ENCODE data around the gene JAK3. TPM values are rescaled to one million over a fixed set of nuclear protein-coding genes. Genes with fewer than 3 reads are reported as not detected.
"Not testable (repeated sequence)": the region's sequence is repeated elsewhere in the genome, so short reads cannot be mapped to it uniquely, and the experiment has no call there.

The JAK3 gene
- total and polyA plus RNA-seq, 2 experiments from 2014 or later: 3.0 to 3.2 TPM

DNA sequence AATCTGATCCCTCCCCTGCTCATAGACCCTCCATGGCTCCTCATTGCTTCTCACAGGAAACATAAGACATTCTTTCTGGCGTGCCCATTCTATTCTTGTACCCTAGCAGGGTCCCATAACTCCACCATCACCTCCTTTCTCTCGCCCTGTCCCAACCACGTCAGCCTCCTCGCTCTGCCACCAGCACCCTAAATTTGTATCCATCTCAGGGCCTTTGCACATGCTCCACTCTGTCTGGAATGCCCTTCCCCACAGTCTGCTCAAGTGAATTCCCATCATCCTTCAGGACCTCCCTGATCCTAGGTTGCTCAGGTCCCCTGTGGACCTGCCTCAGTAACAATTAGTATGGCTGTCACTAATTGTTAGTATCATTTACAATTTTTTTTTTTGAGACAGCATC, 42.4 kb downstream of the JAK3 start:
- Histone ChIP-seq H3K27me3 (no peaks in the 10 kb centered on the region), H3K27ac (no peak overlapping the region), H3K9me2 (replicated peaks; ENCODE audit: insufficient read depth) (no peaks in the 10 kb centered on the region), H3K4me2 (no peak overlapping the region), H2AFZ (no peak overlapping the region), H3K79me2 (peaks cover 14% of the 10 kb centered on the region), H3K36me3 (replicated peaks; ENCODE audit: insufficient read depth, low read depth) (no peaks in the 10 kb centered on the region), H3K4me1 (ENCODE audit: insufficient read depth) (no peaks in the 10 kb centered on the region), H3K4me3 (no peak overlapping the region), H4K20me1 (ENCODE audit: insufficient read depth, poor library complexity, severe bottlenecking) (no peaks in the 10 kb centered on the region), H3K9me3 (ENCODE audit: low read depth) (no peaks in the 10 kb centered on the region)
- no peak for DNase-seq (ENCODE audit: low spot score)
- TF ChIP-seq EZH2 (IDR thresholded peaks at IDR 0.05; ENCODE audit: borderline replicate concordance) (no peak), EZH2phosphoT487 (IDR thresholded peaks at IDR 0.05; ENCODE audit: low read depth, severe bottlenecking, unreplicated experiment) (no peak)
- TF ChIP-seq, protein P1, sequence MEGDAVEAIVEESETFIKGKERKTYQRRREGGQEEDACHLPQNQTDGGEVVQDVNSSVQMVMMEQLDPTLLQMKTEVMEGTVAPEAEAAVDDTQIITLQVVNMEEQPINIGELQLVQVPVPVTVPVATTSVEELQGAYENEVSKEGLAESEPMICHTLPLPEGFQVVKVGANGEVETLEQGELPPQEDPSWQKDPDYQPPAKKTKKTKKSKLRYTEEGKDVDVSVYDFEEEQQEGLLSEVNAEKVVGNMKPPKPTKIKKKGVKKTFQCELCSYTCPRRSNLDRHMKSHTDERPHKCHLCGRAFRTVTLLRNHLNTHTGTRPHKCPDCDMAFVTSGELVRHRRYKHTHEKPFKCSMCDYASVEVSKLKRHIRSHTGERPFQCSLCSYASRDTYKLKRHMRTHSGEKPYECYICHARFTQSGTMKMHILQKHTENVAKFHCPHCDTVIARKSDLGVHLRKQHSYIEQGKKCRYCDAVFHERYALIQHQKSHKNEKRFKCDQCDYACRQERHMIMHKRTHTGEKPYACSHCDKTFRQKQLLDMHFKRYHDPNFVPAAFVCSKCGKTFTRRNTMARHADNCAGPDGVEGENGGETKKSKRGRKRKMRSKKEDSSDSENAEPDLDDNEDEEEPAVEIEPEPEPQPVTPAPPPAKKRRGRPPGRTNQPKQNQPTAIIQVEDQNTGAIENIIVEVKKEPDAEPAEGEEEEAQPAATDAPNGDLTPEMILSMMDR (IDR thresholded peaks at IDR 0.05; ENCODE audit: poor library complexity): no peak
- WGBS (ENCODE audit: low lambda C conversion rate, missing lambda C conversion rate): 80% methylated on average over 4 of the region's 4 CpGs

DNA sequence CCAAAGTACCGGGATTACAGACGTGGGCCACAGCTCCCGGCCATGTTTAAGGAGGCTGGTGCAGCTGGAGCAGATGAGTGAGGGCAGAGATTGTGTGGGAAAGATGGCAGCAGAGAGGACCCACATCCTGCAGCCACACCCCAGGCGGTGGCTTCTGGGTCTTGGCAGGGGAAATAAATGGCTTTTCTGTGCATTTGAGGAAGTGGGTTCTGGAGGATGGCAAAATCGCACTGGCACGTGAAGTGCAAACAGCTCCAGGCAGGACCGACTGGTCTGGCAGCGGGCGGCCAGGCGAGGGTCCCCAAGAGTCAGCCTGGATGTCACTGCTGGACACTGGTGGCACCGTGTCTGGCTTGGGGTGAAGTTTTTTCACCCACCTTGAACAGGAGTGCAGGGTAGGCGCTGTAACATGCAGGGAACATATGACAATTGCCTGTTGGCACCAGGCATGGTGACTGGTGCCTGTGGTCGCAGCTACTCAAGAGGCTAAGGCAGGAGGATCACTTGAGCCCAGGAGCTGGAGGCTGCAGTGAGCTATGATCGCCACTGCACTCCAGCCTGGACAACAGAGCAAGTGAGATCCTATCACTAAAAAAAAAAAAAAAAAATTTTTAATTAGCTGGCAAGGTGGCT, 44.4 kb downstream of the JAK3 start:
- H3K27ac ChIP-seq: no peak overlapping the region
- H4K20me1 ChIP-seq (ENCODE audit: insufficient read depth, poor library complexity, severe bottlenecking): no peaks in the 10 kb centered on the region
- peaks cover under 1% of the 10 kb centered on the region for H3K4me1 ChIP-seq (ENCODE audit: insufficient read depth)
- no peaks in the 10 kb centered on the region for H3K36me3 ChIP-seq (replicated peaks; ENCODE audit: insufficient read depth, low read depth)
- no peak overlapping the region for H2AFZ ChIP-seq
- TF ChIP-seq EZH2phosphoT487 (IDR thresholded peaks at IDR 0.05; ENCODE audit: low read depth, severe bottlenecking, unreplicated experiment): no peak
- no peak for TF ChIP-seq EZH2 (IDR thresholded peaks at IDR 0.05; ENCODE audit: borderline replicate concordance)
- TF ChIP-seq, protein P1 (IDR thresholded peaks at IDR 0.05; ENCODE audit: poor library complexity): no peak
- no peak overlapping the region for H3K4me3 ChIP-seq
- H3K9me2 ChIP-seq (replicated peaks; ENCODE audit: insufficient read depth): no peaks in the 10 kb centered on the region
- no peak overlapping the region for H3K4me2 ChIP-seq
- H3K79me2 ChIP-seq: peaks cover 21% of the 10 kb centered on the region
- H3K27me3 ChIP-seq: no peaks in the 10 kb centered on the region
- WGBS (ENCODE audit: low lambda C conversion rate, missing lambda C conversion rate): 84% methylated on average over 14 of the region's 14 CpGs
- DNase-seq (ENCODE audit: low spot score): no peak
- no peaks in the 10 kb centered on the region for H3K9me3 ChIP-seq (ENCODE audit: low read depth)

DNA sequence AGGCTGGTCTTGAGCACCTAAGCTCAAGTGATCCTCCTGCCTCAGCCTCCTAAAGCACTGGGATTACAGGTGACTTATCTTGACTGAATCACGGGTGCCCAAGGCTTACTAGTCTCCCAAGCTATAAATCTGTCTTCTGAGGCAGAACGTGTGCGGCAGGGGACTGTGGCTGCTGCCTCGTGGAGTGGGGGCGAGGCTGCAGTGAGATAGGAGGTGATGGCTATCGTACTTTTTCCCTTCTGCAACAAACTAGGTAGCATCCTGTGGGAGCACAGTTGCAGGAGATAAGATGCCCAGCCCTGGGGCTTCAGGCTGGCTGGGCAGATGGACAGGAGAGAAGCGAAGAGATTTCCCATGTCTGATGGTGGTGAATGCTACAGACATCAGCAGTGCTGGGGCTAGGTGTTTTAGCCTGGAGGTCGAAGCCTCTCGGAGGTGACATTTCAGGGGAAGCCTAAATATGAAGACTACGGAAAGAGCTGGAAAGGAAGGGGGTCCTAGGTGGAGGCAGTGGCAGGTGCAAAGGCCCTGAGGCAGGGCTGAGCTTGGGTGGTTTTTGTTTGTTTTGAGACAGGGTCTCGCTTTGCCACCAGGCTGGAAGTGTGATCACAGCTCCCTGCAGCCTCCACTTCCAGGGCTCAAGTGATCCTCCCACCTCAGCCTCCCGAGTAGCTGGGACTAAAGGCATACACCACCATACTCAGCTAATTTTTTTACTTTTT, 45.5 kb downstream of the JAK3 start:
- H4K20me1 ChIP-seq (ENCODE audit: insufficient read depth, poor library complexity, severe bottlenecking): no peaks in the 10 kb centered on the region
- no peak overlapping the region for H3K27ac ChIP-seq
- H3K9me2 ChIP-seq (replicated peaks; ENCODE audit: insufficient read depth): no peaks in the 10 kb centered on the region
- no peaks in the 10 kb centered on the region for H3K36me3 ChIP-seq (replicated peaks; ENCODE audit: insufficient read depth, low read depth)
- TF ChIP-seq, protein P1 (IDR thresholded peaks at IDR 0.05; ENCODE audit: poor library complexity): no peak
- TF ChIP-seq EZH2phosphoT487 (IDR thresholded peaks at IDR 0.05; ENCODE audit: low read depth, severe bottlenecking, unreplicated experiment) (no peak), EZH2 (IDR thresholded peaks at IDR 0.05; ENCODE audit: borderline replicate concordance) (no peak)
- WGBS (ENCODE audit: low lambda C conversion rate, missing lambda C conversion rate): 70% methylated on average over 12 of the region's 12 CpGs
- no peaks in the 10 kb centered on the region for H3K9me3 ChIP-seq (ENCODE audit: low read depth)
- H2AFZ ChIP-seq: no peak overlapping the region
- DNase-seq (ENCODE audit: low spot score): no peak
- H3K79me2 ChIP-seq: peaks cover 21% of the 10 kb centered on the region
- peaks cover 8% of the 10 kb centered on the region for H3K4me1 ChIP-seq (ENCODE audit: insufficient read depth)
- no peaks in the 10 kb centered on the region for H3K27me3 ChIP-seq
- H3K4me2 ChIP-seq: no peak overlapping the region
- H3K4me3 ChIP-seq: no peak overlapping the region

DNA sequence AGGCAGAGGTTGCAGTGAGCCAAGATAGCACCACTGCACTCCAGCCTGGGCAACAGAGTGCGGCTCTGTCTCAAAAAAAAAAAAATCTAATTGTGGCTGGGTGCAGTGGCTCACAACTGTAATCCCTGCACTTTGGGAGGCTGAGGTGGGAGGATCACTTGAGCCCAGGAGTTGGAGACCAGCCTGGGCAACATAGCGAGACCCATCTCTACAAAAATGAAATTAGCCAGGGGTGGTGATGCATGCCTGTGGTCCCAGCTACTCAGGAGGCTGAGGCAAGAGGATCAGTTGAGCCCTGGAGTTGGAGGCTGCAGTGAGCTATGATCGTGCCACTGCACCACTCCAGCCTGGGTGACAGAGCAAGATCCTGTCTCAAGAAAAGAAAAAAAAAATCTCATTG, 49.2 kb downstream of the JAK3 start:
- H3K9me2 ChIP-seq (replicated peaks; ENCODE audit: insufficient read depth); H3K9me3 ChIP-seq (ENCODE audit: low read depth); H3K4me3 ChIP-seq; H2AFZ ChIP-seq; H4K20me1 ChIP-seq (ENCODE audit: insufficient read depth, poor library complexity, severe bottlenecking); DNase-seq (ENCODE audit: low spot score); H3K36me3 ChIP-seq (replicated peaks; ENCODE audit: insufficient read depth, low read depth); H3K4me2 ChIP-seq: not testable (repeated sequence)
- peaks cover 18% of the 10 kb centered on the region for H3K27me3 ChIP-seq
- peak overlapping the region; percentile 98 for H3K27ac ChIP-seq
- H3K79me2 ChIP-seq: peaks cover 24% of the 10 kb centered on the region
- WGBS (ENCODE audit: low lambda C conversion rate, missing lambda C conversion rate): 90% methylated on average over 3 of the region's 3 CpGs
- peaks cover 18% of the 10 kb centered on the region for H3K4me1 ChIP-seq (ENCODE audit: insufficient read depth)
